DLD1 (cell line): ENCODE measurements around the gene PTPRM.
"Not testable (repeated sequence)": the region's sequence is repeated elsewhere in the genome, so short reads cannot be mapped to it uniquely, and the experiment has no call there.

ENCODE experiments used
- in situ Hi-C: cut with HindIII; loops from 2 replicates; pipeline ENCODE4 v1.10.0; 2017; ENCODE audit warnings: low sequenced_read_pairs

The PTPRM gene

GRCh38 chr18:7926526-7926925 is 359.4 kb downstream of the PTPRM start:
- in situ Hi-C loops: no loop called here

- in situ Hi-C loops: no loop called here
Measured at GRCh38 chr18:7927119-7927518, 360.0 kb downstream of the PTPRM start.

GRCh38 chr18:7931763-7932162 is 364.6 kb downstream of the PTPRM start:
- in situ Hi-C loops: no loop called here

- in situ Hi-C loops: no loop called here
Measured at GRCh38 chr18:7937268-7937667, 370.2 kb downstream of the PTPRM start.

GRCh38 chr18:7939521-7939920 is 372.4 kb downstream of the PTPRM start:
- in situ Hi-C loops: no loop called here

- in situ Hi-C loops: no loop called here
Measured at GRCh38 chr18:7940379-7940778, 373.3 kb downstream of the PTPRM start.

- in situ Hi-C loops: no loop called here
Measured at GRCh38 chr18:7940971-7941370, 373.9 kb downstream of the PTPRM start.

GRCh38 chr18:7941533-7941932 is 374.4 kb downstream of the PTPRM start:
- in situ Hi-C loops: no loop called here

GRCh38 chr18:7945882-7946281 is 378.8 kb downstream of the PTPRM start:
- in situ Hi-C loops: no loop called here

- in situ Hi-C loops: no loop called here
Measured at GRCh38 chr18:7946734-7947377, 379.7 kb downstream of the PTPRM start.

GRCh38 chr18:7950380-7951136 is 383.4 kb downstream of the PTPRM start:
- in situ Hi-C loops: no loop called here

- in situ Hi-C loops: no loop called here
Measured at GRCh38 chr18:7953095-7953958, 386.2 kb downstream of the PTPRM start.

GRCh38 chr18:7954238-7954637 is 387.1 kb downstream of the PTPRM start:
- in situ Hi-C loops: no loop called here

GRCh38 chr18:7955175-7955574 is 388.1 kb downstream of the PTPRM start:
- in situ Hi-C loops: no loop called here

GRCh38 chr18:7957297-7957696 is 390.2 kb downstream of the PTPRM start:
- in situ Hi-C loops: no loop called here

GRCh38 chr18:7958081-7958896 is 391.2 kb downstream of the PTPRM start:
- in situ Hi-C loops: no loop called here

GRCh38 chr18:7958897-7959146 is 391.7 kb downstream of the PTPRM start:
- in situ Hi-C loops: no loop called here

- in situ Hi-C loops: not testable (repeated sequence)
Measured at GRCh38 chr18:7966682-7967081, 399.6 kb downstream of the PTPRM start.

- in situ Hi-C loops: no loop called here
Measured at GRCh38 chr18:7974200-7974874, 407.2 kb downstream of the PTPRM start.

- in situ Hi-C loops: no loop called here
Measured at GRCh38 chr18:7977897-7978296, 410.8 kb downstream of the PTPRM start.

GRCh38 chr18:7978834-7979233 is 411.7 kb downstream of the PTPRM start:
- in situ Hi-C loops: no loop called here
